ENCODE results near the gene OR3A2.
"Not testable (repeated sequence)": the region's sequence is repeated elsewhere in the genome, so short reads cannot be mapped to it uniquely, and the experiment has no call there.

Gene OR3A2

GRCh38 chr17:3385869-3386816 is at the start of gene OR3A2:
Gene OR3A2 (minus strand): TSS chr17:3386308.
- DNase-seq (ENCODE audit: low spot score) (no peak), FAIRE-seq (no peak)

- DNase-seq (ENCODE audit: low spot score) (no peak), FAIRE-seq (no peak)
These were observed 47.6 kb upstream of the OR3A2 start, which contains the start of gene OR1E2 for GRCh38 chr17:3433741-3434140. Gene OR1E2 (minus strand): TSS chr17:3433841. CDS start chr17:3433841, 0 bp downstream.

GRCh38 chr17:3433215-3433614 is 47.1 kb upstream of the OR3A2 start:
- not testable (repeated sequence) for FAIRE-seq; DNase-seq (ENCODE audit: low spot score)

GRCh38 chr17:3418222-3418621 is 32.1 kb upstream of the OR3A2 start:
- FAIRE-seq: no peak
- DNase-seq (ENCODE audit: low spot score): no peak

GRCh38 chr17:3415610-3416009 is 29.5 kb upstream of the OR3A2 start:
- FAIRE-seq (no peak), DNase-seq (ENCODE audit: low spot score) (no peak)

- not testable (repeated sequence) for FAIRE-seq; DNase-seq (ENCODE audit: low spot score)
These were observed 26.1 kb upstream of the OR3A2 start for GRCh38 chr17:3412216-3412615.

- DNase-seq (ENCODE audit: low spot score) (no peak), FAIRE-seq (no peak)
These were observed 25.0 kb upstream of the OR3A2 start, which contains the start of gene OR3A3 for GRCh38 chr17:3411070-3411469. Gene OR3A3 (plus strand): TSS chr17:3411370.

- not testable (repeated sequence) for FAIRE-seq; DNase-seq (ENCODE audit: low spot score)
These were observed 17.7 kb upstream of the OR3A2 start for GRCh38 chr17:3403856-3404255.

GRCh38 chr17:3401786-3402185 is 15.7 kb upstream of the OR3A2 start:
- DNase-seq (ENCODE audit: low spot score) (no peak), FAIRE-seq (no peak)

GRCh38 chr17:3400055-3400454 is 13.9 kb upstream of the OR3A2 start:
- DNase-seq (ENCODE audit: low spot score): no peak
- FAIRE-seq: no peak

GRCh38 chr17:3398310-3398709 is 12.2 kb upstream of the OR3A2 start, which contains the start of gene OR1E1:
Gene OR1E1 (minus strand): TSS chr17:3398410. CDS start chr17:3398410, 0 bp downstream.
- no peak for FAIRE-seq
- DNase-seq (ENCODE audit: low spot score): no peak

- FAIRE-seq: not testable (repeated sequence)
These were observed 11.7 kb upstream of the OR3A2 start for GRCh38 chr17:3397801-3398200.

GRCh38 chr17:3389791-3390190 is 3.7 kb upstream of the OR3A2 start:
- DNase-seq (ENCODE audit: low spot score) (no peak), FAIRE-seq (no peak)

More at GRCh38 chr17:3397801-3398200, 11.7 kb upstream of the OR3A2 start:
- DNase-seq (ENCODE audit: low spot score): not testable (repeated sequence)

- FAIRE-seq: no peak
- no peak for DNase-seq (ENCODE audit: low spot score)
These were observed 4.2 kb downstream of the OR3A2 start for GRCh38 chr17:3381957-3382356.

GRCh38 chr17:3378321-3378720 is 7.8 kb downstream of the OR3A2 start:
- FAIRE-seq (no peak), DNase-seq (ENCODE audit: low spot score) (no peak)

- DNase-seq (ENCODE audit: low spot score); FAIRE-seq: not testable (repeated sequence)
These were observed 14.9 kb downstream of the OR3A2 start for GRCh38 chr17:3371167-3371566.

GRCh38 chr17:3342782-3343181 is 43.3 kb downstream of the OR3A2 start:
- DNase-seq (ENCODE audit: low spot score); FAIRE-seq: not testable (repeated sequence)

- no peak for DNase-seq (ENCODE audit: low spot score)
- FAIRE-seq: no peak
These were observed 50.2 kb downstream of the OR3A2 start for GRCh38 chr17:3335876-3336275.

- DNase-seq (ENCODE audit: low spot score) (no peak), FAIRE-seq (no peak)
These were observed 67.8 kb downstream of the OR3A2 start for GRCh38 chr17:3318336-3318735.

- FAIRE-seq: no peak
These were observed 69.3 kb downstream of the OR3A2 start for GRCh38 chr17:3316836-3317235.

GRCh38 chr17:3308603-3309002 is 77.5 kb downstream of the OR3A2 start:
- FAIRE-seq (no peak), DNase-seq (ENCODE audit: low spot score) (no peak)

More at GRCh38 chr17:3316836-3317235, 69.3 kb downstream of the OR3A2 start:
- no peak for DNase-seq (ENCODE audit: low spot score)

GRCh38 chr17:3298260-3298659 is 87.8 kb downstream of the OR3A2 start, which contains the start of gene OR3A1:
Gene OR3A1 (minus strand): TSS chr17:3298360. CDS start chr17:3292582, 5,778 bp downstream.
- FAIRE-seq: no peak
- no peak for DNase-seq (ENCODE audit: low spot score)

Measured in RCC 7860 (cell line).